GM15510 (cell line): ENCODE results near the gene BCL7B.

Experiments
- POLR2A ChIP-seq: IDR thresholded peaks from 3 replicates; pipeline ENCODE4 v1.6.1; 2011; ENCODE audit warnings: borderline replicate concordance; ENCODE audit not compliant: insufficient read length; ENCODE audit errors: extremely low read depth

The BCL7B gene

DNA sequence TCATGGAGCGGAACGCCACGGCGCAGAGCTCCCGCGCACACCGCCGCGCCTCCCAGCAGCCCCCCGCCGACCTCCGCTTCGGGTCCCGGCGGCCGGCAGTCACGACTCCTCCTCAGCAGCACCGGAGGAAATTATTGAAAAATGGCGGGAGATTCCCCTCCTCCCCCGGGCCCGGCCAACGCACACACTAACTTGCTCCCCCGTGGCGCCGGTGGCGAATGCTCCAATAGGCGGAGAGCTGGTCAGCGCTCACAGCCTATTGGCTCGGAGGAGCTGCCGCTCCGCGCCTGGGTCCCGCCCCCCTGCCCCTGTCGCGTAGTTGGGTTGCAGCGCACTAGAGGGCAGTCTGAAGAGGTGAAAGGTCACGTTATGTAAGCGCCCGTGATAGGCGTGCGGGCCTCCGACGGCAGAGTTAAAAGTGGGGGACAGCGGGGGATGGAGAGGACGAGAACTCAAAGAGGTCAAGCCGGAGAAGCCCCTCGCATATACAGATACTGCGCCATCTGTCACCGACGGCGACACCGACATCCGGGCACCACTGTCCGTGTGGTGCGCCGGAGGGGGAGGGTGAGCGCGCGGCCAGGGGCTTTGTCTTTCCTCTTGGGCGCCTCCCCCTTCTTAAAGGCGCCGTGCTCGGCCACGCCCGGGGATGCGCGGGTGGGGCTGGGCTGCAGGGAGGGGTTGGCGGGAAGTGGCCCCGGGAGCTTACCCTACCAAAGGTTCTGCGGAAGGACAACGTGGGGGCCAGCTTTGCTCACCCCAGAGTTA lies 35.2 kb downstream of the BCL7B start, which contains the start of gene BAZ1B:
Gene BAZ1B, minus strand, starts transcription at position 189 of the 768 bp plus-strand sequence. CDS start 360 bp downstream, outside the sequence.
- peak; percentile 79 for TF ChIP-seq POLR2A

DNA sequence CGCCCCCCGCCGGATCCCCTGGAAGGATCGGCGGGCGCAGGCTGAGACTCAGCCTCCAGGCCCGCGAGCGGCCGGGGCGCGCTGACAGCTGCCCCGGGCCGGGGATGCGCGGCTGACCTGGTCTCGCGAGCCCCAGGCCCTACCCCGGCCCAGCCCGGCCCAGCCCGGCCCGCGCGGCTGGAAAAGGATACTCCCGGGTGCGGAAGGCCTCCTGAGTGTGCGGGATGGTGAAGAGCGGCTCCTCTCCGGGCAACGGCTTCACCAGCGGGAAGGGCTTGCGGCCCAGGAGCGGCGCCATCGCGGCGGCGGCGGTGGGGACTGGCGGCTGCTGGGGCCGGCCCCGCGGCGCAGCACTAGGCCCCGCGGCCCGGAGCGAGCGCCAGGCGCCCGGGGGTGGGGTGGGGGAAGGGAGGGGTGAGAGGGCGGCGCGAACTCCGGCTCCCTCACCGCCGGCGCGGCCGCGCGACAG lies 35.8 kb downstream of the BCL7B start:
- peak; percentile 54 for TF ChIP-seq POLR2A

- TF ChIP-seq POLR2A = no peak
Measured at GRCh38 chr7:73520673-73521635, 36.5 kb downstream of the BCL7B start.

- no peak for TF ChIP-seq POLR2A
Measured at GRCh38 chr7:73519867-73520672, 37.4 kb downstream of the BCL7B start.

GRCh38 chr7:73518470-73518869 lies 39.0 kb downstream of the BCL7B start:
- no peak for TF ChIP-seq POLR2A

DNA sequence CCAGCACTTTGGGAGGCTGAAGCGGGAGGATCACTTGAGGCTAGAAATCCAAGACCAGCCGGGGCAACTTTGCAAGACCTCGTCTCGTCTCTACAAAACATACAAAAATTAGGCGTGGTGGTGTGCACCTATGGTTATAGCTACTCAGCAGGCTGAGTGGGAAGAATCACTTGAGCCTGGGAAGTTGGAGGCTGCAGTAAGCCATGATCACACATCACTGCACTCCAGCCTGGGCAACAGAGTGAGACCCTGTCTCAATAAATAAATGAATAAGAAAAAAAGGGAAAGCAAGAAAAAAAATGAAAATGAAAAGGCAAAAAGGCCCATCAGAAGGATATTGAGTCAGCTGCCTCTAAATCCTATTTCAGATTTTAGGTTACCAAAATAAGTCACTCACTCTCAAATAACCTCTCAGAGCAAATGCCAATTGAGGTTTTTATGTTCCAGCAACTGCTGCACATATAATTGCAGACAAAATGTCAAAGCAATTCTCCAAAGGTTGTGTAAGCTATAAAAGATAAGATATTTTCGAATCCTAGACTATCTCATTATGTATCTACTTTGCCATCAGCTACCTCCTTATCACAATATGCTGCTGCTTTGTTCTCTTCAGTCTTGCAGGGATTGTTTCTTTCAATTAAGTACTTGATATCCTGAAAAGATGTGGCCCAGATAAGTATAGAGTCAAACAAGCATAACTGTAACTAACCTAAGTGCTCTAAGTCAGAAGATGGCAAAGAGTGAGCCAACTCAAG lies 40.1 kb downstream of the BCL7B start:
- TF ChIP-seq POLR2A = no peak

DNA sequence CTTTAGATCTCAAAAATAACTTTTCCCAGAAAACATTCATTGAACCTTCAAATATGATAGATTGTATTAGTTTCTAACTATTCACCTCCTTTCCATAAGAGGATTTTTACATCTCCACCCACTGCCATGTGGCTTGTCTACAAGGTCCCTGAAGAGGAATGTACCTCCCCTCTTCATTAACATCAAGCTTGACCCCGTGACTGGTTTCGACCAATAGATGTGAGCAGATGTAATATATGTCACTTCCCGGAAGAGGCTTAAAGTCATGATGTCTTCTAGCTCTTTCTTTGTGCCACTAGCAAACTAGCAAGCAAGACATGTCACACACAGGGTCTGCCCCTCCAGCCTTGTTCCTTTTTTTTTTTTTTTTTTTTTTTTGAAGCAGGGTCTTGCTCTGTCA lies 42.3 kb downstream of the BCL7B start:
- TF ChIP-seq POLR2A = no peak

DNA sequence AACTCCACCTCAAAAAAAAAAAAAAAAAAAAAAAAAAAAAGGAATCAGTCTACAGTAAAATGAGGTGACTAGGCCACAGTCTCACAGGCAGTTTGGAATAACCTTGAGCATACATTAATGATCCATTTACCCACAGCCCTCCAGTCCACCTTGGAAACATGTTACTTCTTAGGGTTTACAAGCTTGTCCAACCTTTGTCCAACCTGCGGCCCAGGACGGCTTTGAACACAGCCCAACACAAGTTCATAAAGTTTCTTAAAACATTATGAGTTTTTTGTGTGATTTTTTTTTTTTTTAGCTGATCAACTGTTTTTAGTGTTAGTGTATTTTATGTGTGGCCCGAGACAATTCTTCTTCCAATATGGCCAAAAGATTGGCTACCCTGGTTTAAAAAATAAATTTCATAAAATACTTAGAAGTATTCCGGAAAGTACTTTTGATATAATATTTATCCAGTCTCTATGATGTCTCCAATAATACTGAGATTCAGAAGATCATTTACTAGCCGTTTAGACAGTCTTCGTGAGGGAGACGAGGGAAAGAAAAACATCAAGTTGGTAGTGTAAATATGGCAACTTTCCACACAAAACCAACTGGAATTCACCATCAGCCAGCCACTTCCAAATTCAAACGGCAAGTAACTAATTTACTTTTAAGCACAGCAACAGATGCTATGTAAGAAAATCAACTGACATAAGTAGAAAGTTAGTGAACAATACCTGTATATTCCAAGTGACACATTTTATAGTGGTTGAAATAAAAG lies 45.3 kb downstream of the BCL7B start:
- TF ChIP-seq POLR2A = no peak

- no peak for TF ChIP-seq POLR2A
Measured at GRCh38 chr7:73509463-73509862, 48.0 kb downstream of the BCL7B start.

GRCh38 chr7:73507556-73507955 lies 49.9 kb downstream of the BCL7B start:
- no peak for TF ChIP-seq POLR2A

DNA sequence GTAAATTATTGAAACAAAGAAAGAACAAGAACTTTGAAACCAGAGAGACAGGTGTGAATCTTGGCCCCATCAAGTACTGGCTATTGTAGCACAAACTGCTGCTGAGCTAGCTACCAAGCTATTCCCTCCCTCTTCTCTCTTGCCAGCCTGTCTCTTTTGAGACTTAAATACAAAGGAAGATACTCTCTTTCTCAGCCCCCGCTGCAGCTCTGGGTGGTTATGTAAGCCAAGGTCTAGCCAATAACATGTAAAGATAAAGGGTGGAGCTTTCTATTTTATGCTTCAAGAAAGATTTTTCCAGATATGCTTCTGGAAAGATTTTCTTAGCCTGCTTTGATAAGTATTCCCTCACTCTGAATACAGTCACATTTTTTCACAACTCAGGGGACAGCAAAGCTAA lies 52.6 kb downstream of the BCL7B start:
- no peak for TF ChIP-seq POLR2A

DNA sequence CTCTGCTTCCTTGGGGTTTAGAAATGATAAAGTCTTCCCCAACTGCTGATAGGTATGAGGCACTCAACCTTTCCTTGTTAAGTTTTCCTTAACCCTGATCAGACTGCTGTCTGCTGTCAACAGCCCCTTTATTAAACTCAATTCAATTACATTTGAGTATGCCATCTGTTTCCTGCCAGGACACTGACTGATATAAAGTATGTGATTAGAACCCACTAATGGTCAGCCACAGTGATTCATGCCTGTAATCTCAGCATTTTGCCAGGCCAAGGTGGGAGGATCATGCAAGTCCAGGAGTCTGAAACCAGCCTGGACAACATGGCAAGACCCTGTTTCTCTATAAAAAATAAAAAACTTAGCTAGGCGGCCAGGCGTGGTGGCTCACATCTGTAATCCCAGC lies 53.5 kb downstream of the BCL7B start:
- no peak for TF ChIP-seq POLR2A

DNA sequence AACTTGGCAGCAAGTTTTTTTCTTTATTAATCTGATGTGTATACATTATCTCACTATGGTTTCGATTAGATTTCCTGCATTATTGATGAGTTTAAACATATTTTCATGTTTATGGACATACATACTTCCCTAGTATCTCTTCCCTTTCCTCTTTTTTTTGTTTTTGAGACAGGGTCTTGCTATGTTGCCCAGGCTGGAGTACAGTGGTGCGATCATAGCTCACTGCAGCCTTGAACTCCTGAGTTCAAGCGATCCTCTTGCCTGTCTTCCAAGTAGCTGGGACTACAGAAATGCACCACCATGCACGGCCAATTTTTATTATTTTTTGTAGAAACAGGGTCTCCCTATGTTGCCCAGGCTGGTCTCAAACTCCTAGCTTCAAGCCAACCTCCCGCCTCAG lies 54.3 kb downstream of the BCL7B start:
- no peak for TF ChIP-seq POLR2A

DNA sequence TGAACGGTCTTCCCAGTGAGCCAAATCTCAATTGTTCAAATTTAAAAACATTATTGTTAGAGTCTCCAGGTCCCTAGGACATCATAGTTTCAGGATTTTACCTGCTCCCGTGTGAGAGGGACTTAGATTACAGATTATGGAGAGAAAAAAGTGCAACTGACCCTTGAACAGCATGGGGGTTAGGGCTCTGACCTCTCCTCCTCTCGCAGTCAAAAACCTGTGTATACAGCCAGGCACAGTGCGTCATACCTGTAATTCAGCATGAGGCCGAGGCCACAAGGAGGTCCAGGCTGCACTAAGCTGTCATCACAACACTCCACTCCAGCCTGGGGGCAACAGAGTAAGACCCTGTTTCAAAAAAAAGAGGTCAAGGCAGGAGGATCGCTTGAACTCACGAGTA lies 60.9 kb downstream of the BCL7B start:
- no peak for TF ChIP-seq POLR2A

GRCh38 chr7:73489976-73490375 lies 67.5 kb downstream of the BCL7B start:
- TF ChIP-seq POLR2A = no peak
